Gastrocnemius medialis (tissue), 4 donors: ENCODE measurements around the gene KRT4.

ENCODE experiments used
- CTCF ChIP-seq, 5 experiments: fragments of 450-650 bp in 3 of 5; fragments of 200-600 bp in 2 of 5; sonication (generic) in 2 of 5; IDR thresholded peaks in 4 of 5; conservative IDR thresholded peaks in 1 of 5; 1 replicate in 4 of 5; 2 replicates in 1 of 5; pipeline ENCODE4 v1.5.1; 2016 to 2019; ENCODE audit warnings: antibody characterized with exemption in 5 of 5, mild to moderate bottlenecking in 3 of 5, moderate library complexity in 3 of 5
- POLR2A ChIP-seq, 2 donors: fragments of 450-650 bp; IDR thresholded peaks; one replicate each; pipeline ENCODE4 v1.6.1; 2017; ENCODE audit warnings: antibody characterized with exemption in 2 of 2, mild to moderate bottlenecking in 2 of 2, moderate library complexity in 2 of 2

- TF ChIP-seq CTCF (IDR thresholded peaks at IDR 0.05 in 4 of 5, conservative IDR thresholded peaks at IDR 0.05 in 1 of 5) = no peak
- TF ChIP-seq POLR2A (IDR thresholded peaks at IDR 0.05) = no peak
Measured at GRCh38 chr12:52857500-52857899, 43.6 kb upstream of the KRT4 start.
